IMR-90 (cell line): ENCODE results near the gene XPO6. TPM values are rescaled to one million over a fixed set of nuclear protein-coding genes. Genes with fewer than 3 reads are reported as not detected.

Experiments used
- ATAC-seq: fragments of 200-7000 bp; cut with Tn5 transposase; 2 replicates; pipeline ENCODE4 v1.9.1; 2020; ENCODE audit warnings: low read depth, mild to moderate bottlenecking, moderate library complexity
- BruUV-seq: library from RNA; stranded (reverse); fragments of 400-500 nt; replicated peaks from 2 replicates; lab custom pipeline; 2021; lab: Mats Ljungman, UMichigan
- CTCF ChIA-PET: fragments of 300-600 bp; formaldehyde crosslinking; extraction: SDS; loops from one replicate; lab custom pipeline; 2021; ENCODE audit warnings: antibody characterized with exemption; lab: Yijun Ruan, JAX
- POLR2A ChIA-PET: fragments of 300-600 bp; sonication (Branson Sonifier 250); formaldehyde crosslinking; loops from one replicate; lab custom pipeline; 2022; ENCODE audit warnings: antibody characterized with exemption; ENCODE audit not compliant: unreplicated experiment; lab: Charles Lee
- DNase-seq: peaks from one replicate; pipeline ENCODE4 v3.0.0; 2013
- H2AFZ ChIP-seq: replicated peaks from 2 replicates; pipeline ENCODE3; 2013; ENCODE audit warnings: low read length, mild to moderate bottlenecking; ENCODE audit not compliant: poor library complexity
- H2AK5ac ChIP-seq: 2 replicates; pipeline ENCODE4 v1.6.1; 2013; ENCODE audit warnings: low read depth, low read length, inconsistent platforms
- H2AK9ac ChIP-seq: replicated peaks from 2 replicates; pipeline ENCODE3; 2013; ENCODE audit warnings: mild to moderate bottlenecking, low read depth, low read length, moderate library complexity; ENCODE audit not compliant: poor library complexity
- H2BK120ac ChIP-seq: 2 replicates; pipeline ENCODE4 v1.6.1; 2013; ENCODE audit warnings: low read depth, low read length, inconsistent platforms
- H2BK15ac ChIP-seq: 3 replicates; pipeline ENCODE4 v1.6.1; 2013; ENCODE audit warnings: low read depth, low read length, inconsistent platforms
- H2BK20ac ChIP-seq: 2 replicates; pipeline ENCODE4 v1.6.1; 2013; ENCODE audit warnings: low read depth, mild to moderate bottlenecking, inconsistent platforms, low read length, moderate library complexity
- H2BK5ac ChIP-seq: 2 replicates; pipeline ENCODE4 v1.6.1; 2013; ENCODE audit warnings: mild to moderate bottlenecking, low read depth, low read length, inconsistent platforms; ENCODE audit not compliant: poor library complexity, severe bottlenecking
- H3K14ac ChIP-seq: replicated peaks from 2 replicates; pipeline ENCODE4 v1.6.1; 2013; ENCODE audit warnings: low read depth, low read length, inconsistent platforms
- H3K18ac ChIP-seq: 2 replicates; pipeline ENCODE4 v1.6.1; 2013; ENCODE audit warnings: low read depth, low read length, control low read depth
- H3K23ac ChIP-seq: 2 replicates; pipeline ENCODE4 v1.6.1; 2013; ENCODE audit warnings: low read depth, low read length, inconsistent platforms
- H3K27ac ChIP-seq: 2 replicates; pipeline ENCODE4 v1.5.1; 2013; ENCODE audit warnings: mild to moderate bottlenecking, control low read depth, low read length; ENCODE audit not compliant: insufficient read depth
- H3K27me3 ChIP-seq: 2 replicates; pipeline ENCODE4 v1.6.1; 2013; ENCODE audit warnings: low read length; ENCODE audit not compliant: control insufficient read depth, insufficient read depth
- H3K36me3 ChIP-seq: 2 replicates; pipeline ENCODE4 v1.6.1; 2013; ENCODE audit warnings: low read length, mixed read lengths; ENCODE audit not compliant: control insufficient read depth, insufficient read depth
- H3K4ac ChIP-seq: 2 replicates; pipeline ENCODE4 v1.6.1; 2013; ENCODE audit warnings: low read depth, low read length, inconsistent platforms
- H3K4me1 ChIP-seq: 2 replicates; pipeline ENCODE4 v1.6.1; 2013; ENCODE audit warnings: low read length, mixed read lengths; ENCODE audit not compliant: control insufficient read depth, insufficient read depth
- H3K4me2 ChIP-seq: 2 replicates; pipeline ENCODE4 v1.6.1; 2013; ENCODE audit warnings: low read depth, mild to moderate bottlenecking, control low read depth, low read length, moderate library complexity
- H3K4me3 ChIP-seq: 2 replicates; pipeline ENCODE4 v1.5.1; 2013; ENCODE audit warnings: low read depth, mild to moderate bottlenecking, control low read depth, low read length, moderate library complexity; ENCODE audit not compliant: insufficient read depth
- H3K56ac ChIP-seq: 2 replicates; pipeline ENCODE4 v1.6.1; 2013; ENCODE audit warnings: low read length, inconsistent platforms; ENCODE audit not compliant: insufficient read depth; ENCODE audit errors: extremely low read depth
- H3K79me1 ChIP-seq, 2 experiments: 2 replicates each; pipeline ENCODE4 v1.6.1; 2013; ENCODE audit warnings: low read length in 2 of 2, inconsistent platforms in 1 of 2, low read depth in 1 of 2
- H3K9ac ChIP-seq: 2 replicates; pipeline ENCODE4 v1.6.1; 2013; ENCODE audit warnings: low read depth, low read length, control low read depth
- H3K9me1 ChIP-seq: 2 replicates; pipeline ENCODE4 v1.6.1; 2013; ENCODE audit warnings: low read length, inconsistent platforms; ENCODE audit not compliant: insufficient read depth
- H3K9me3 ChIP-seq: 2 replicates; pipeline ENCODE4 v1.6.1; 2013; ENCODE audit warnings: low read length; ENCODE audit not compliant: control insufficient read depth, insufficient read depth
- H4K20me1 ChIP-seq: 2 replicates; pipeline ENCODE4 v1.6.1; 2013; ENCODE audit warnings: low read length, inconsistent platforms; ENCODE audit not compliant: insufficient read depth
- H4K5ac ChIP-seq: 2 replicates; pipeline ENCODE4 v1.6.1; 2013; ENCODE audit warnings: mild to moderate bottlenecking, low read depth, low read length, control low read depth
- H4K8ac ChIP-seq, 2 experiments: 2 replicates each; pipeline ENCODE4 v1.6.1; 2013; ENCODE audit warnings: low read depth in 2 of 2, low read length in 2 of 2, control low read depth in 1 of 2, inconsistent platforms in 1 of 2
- H4K91ac ChIP-seq: 2 replicates; pipeline ENCODE4 v1.6.1; 2013; ENCODE audit warnings: low read depth, low read length, inconsistent platforms; ENCODE audit not compliant: insufficient read depth
- BHLHE40 ChIP-seq: fragments of 150-350 bp; IDR thresholded peaks from 2 replicates; pipeline ENCODE4 v1.6.1; 2016; ENCODE audit warnings: mild to moderate bottlenecking, low read depth, low read length
- CEBPB ChIP-seq: IDR thresholded peaks from 2 replicates; pipeline ENCODE4 v1.6.1; 2012; ENCODE audit warnings: low read depth, low read length, improper control_type of control experiment
- CHD1 ChIP-seq: IDR thresholded peaks from 2 replicates; pipeline ENCODE4 v1.6.1; 2012; ENCODE audit warnings: low read depth, low read length, improper control_type of control experiment
- CTCF ChIP-seq: conservative IDR thresholded peaks from 2 replicates; pipeline ENCODE4 v1.5.1; 2012; ENCODE audit warnings: mild to moderate bottlenecking, low read depth, low read length, improper control_type of control experiment
- FOS ChIP-seq: fragments of 150-350 bp; IDR thresholded peaks from 2 replicates; pipeline ENCODE4 v1.6.1; 2016; ENCODE audit warnings: low read depth, low read length
- MAZ ChIP-seq: IDR thresholded peaks from 2 replicates; pipeline ENCODE4 v1.6.1; 2012; ENCODE audit warnings: low read depth, mild to moderate bottlenecking, low read length, improper control_type of control experiment, moderate library complexity, borderline replicate concordance
- RAD21 ChIP-seq: IDR thresholded peaks from 2 replicates; pipeline ENCODE4 v1.6.1; 2012; ENCODE audit warnings: low read length, improper control_type of control experiment
- RCOR1 ChIP-seq: IDR thresholded peaks from 2 replicates; pipeline ENCODE4 v1.6.1; 2012; ENCODE audit warnings: mild to moderate bottlenecking, low read length, improper control_type of control experiment; ENCODE audit not compliant: insufficient replicate concordance
- RFX5 ChIP-seq: IDR thresholded peaks from 2 replicates; pipeline ENCODE4 v1.8.0; 2012; ENCODE audit warnings: low read depth, mild to moderate bottlenecking, low read length, moderate library complexity
- SMC3 ChIP-seq: fragments of 150-350 bp; IDR thresholded peaks from 2 replicates; pipeline ENCODE4 v1.6.1; 2016; ENCODE audit warnings: low read depth, mild to moderate bottlenecking, antibody characterized with exemption, low read length, moderate library complexity
- WGBS, 2 experiments: methylation state at CpG; one replicate each; pipeline versions ENCODE4 v1.1.5 to v1.1.7; 2013; ENCODE audit warnings: missing lambda C conversion rate in 2 of 2; ENCODE audit not compliant: insufficient read length in 1 of 2; ENCODE audit errors: extremely low coverage in 2 of 2; 5-methylcytosine and 5-hydroxymethylcytosine counted together
- dilution Hi-C: fragments of 300-500 bp; cut with HindIII; formaldehyde crosslinking; loops from one replicate; pipeline ENCODE4 v1.14.3; 2018; ENCODE audit warnings: low sequenced_read_pairs; ENCODE audit not compliant: unreplicated experiment
- in situ Hi-C: fragments of 300-500 bp; cut with MboI; formaldehyde crosslinking; loops from 3 replicates; pipeline ENCODE4 v1.14.3; 2019; ENCODE audit warnings: low sequenced_read_pairs, inconsistent platforms, mixed read lengths
- intact Hi-C: fragments of 100-400 bp; cut with micrococcal nuclease; formaldehyde crosslinking; loops from 2 replicates; pipeline ENCODE4 v1.10.0; 2022
- polyA plus RNA-seq, 3 experiments: library from polyadenylated mRNA; depleted of rRNA; stranded (reverse); fragments of >200 nt; gene quantifications; 2 replicates each; pipeline ENCODE4 v1.2.3, GENCODE V29; 2012; ENCODE audit warnings: low replicate concordance in 1 of 3
- total RNA-seq: library from RNA; depleted of rRNA; stranded (reverse); fragments of >200 nt; gene quantifications from 2 replicates; pipeline ENCODE4 v1.2.3, GENCODE V29; 2012

Gene XPO6
- total and polyA plus RNA-seq, 2 of the 4 experiments (the other 2 are of a cell fraction): 108 to 184 TPM

GRCh38 chr16:28106467-28107215 lies 105.1 kb downstream of the XPO6 start:
- no peak overlapping the region for H3K4me3 ChIP-seq
- DNase-seq: no peak
- ChIA-PET POLR2A (no interaction called here), CTCF (no interaction called here)
- BruUV-seq: no TSS peak
- no peak overlapping the region for H2AK9ac ChIP-seq
- H3K4me2 ChIP-seq: no peak overlapping the region
- TF ChIP-seq RAD21 (no peak), CHD1 (no peak), RCOR1 (no peak), BHLHE40 (no peak), RFX5 (no peak), CEBPB (no peak), MAZ (no peak), FOS (no peak), SMC3 (no peak), CTCF (no peak)
- H3K9me3 ChIP-seq: no peaks in the 10 kb centered on the region
- peaks cover 30 to 58% of the 10 kb centered on the region in 2 experiments; a peak in 3 of 4 replicates for H3K79me1 ChIP-seq
- no peak overlapping the region for H3K27ac ChIP-seq
- no peak overlapping the region for H2BK120ac ChIP-seq
- no peak overlapping the region for H3K56ac ChIP-seq
- no peak overlapping the region for H3K9ac ChIP-seq
- in situ Hi-C loops (loop anchor here (10.0 kb wide), 1 partner anchor 58 kb away; no protein-coding TSS in a partner anchor), dilution Hi-C loops (no loop called here), intact Hi-C loops (no loop called here)
- no peak overlapping the region for H4K5ac ChIP-seq
- peaks cover 74% of the 10 kb centered on the region for H3K36me3 ChIP-seq
- H3K23ac ChIP-seq: no peak overlapping the region
- ATAC-seq: no peak
- no peak overlapping the region for H3K14ac ChIP-seq
- peaks cover 7% of the 10 kb centered on the region for H3K4me1 ChIP-seq
- no peak overlapping the region for H2BK20ac ChIP-seq
- no peak overlapping the region for H3K4ac ChIP-seq
- H2AK5ac ChIP-seq: no peak overlapping the region
- H2AFZ ChIP-seq: no peak overlapping the region
- no peak overlapping the region for H3K18ac ChIP-seq
- H4K20me1 ChIP-seq: peaks cover 19% of the 10 kb centered on the region
- no peak overlapping the region for H4K91ac ChIP-seq
- WGBS, 2 experiments: no CpG with 5 or more reads among the region's 5 CpGs
- H2BK5ac ChIP-seq: no peak overlapping the region
- H4K8ac ChIP-seq: no peak overlapping the region
- H2BK15ac ChIP-seq: no peak overlapping the region
- H3K27me3 ChIP-seq: no peaks in the 10 kb centered on the region
- H3K9me1 ChIP-seq: peaks cover 15% of the 10 kb centered on the region
